GM15510 (cell line): ENCODE data around the gene SLC6A7.

Experiments used
- POLR2A ChIP-seq: IDR thresholded peaks from 3 replicates; pipeline ENCODE4 v1.6.1; 2011; ENCODE audit warnings: borderline replicate concordance; ENCODE audit not compliant: insufficient read length; ENCODE audit errors: extremely low read depth

Gene SLC6A7

GRCh38 chr5:150189728-150190502, at the start of gene SLC6A7:
Gene SLC6A7, plus strand, starts transcription at chr5:150190062. Its CDS starts 266 bp downstream, at chr5:150190328.
- no peak for TF ChIP-seq POLR2A

- TF ChIP-seq POLR2A, result no peak
Measured at GRCh38 chr5:150140830-150141229, 49.0 kb upstream of the SLC6A7 start.

GRCh38 chr5:150141544-150142184, 48.2 kb upstream of the SLC6A7 start:
- no peak for TF ChIP-seq POLR2A

GRCh38 chr5:150142185-150142958, 47.5 kb upstream of the SLC6A7 start:
- no peak for TF ChIP-seq POLR2A

- no peak for TF ChIP-seq POLR2A
Measured at GRCh38 chr5:150142959-150143349, 46.9 kb upstream of the SLC6A7 start.

- no peak for TF ChIP-seq POLR2A
Measured at GRCh38 chr5:150143350-150144245, 46.3 kb upstream of the SLC6A7 start.

- TF ChIP-seq POLR2A, result no peak
Measured at GRCh38 chr5:150144246-150144801, 45.5 kb upstream of the SLC6A7 start.

- no peak for TF ChIP-seq POLR2A
Measured at GRCh38 chr5:150144879-150145278, 45.0 kb upstream of the SLC6A7 start.

GRCh38 chr5:150146235-150146634, 43.6 kb upstream of the SLC6A7 start:
- TF ChIP-seq POLR2A, result no peak

GRCh38 chr5:150146862-150147601, 42.8 kb upstream of the SLC6A7 start:
- no peak for TF ChIP-seq POLR2A

GRCh38 chr5:150147670-150148069, 42.2 kb upstream of the SLC6A7 start:
- no peak for TF ChIP-seq POLR2A

- no peak for TF ChIP-seq POLR2A
Measured at GRCh38 chr5:150148117-150148927, 41.5 kb upstream of the SLC6A7 start.

- TF ChIP-seq POLR2A, result no peak
Measured at GRCh38 chr5:150149618-150150017, 40.2 kb upstream of the SLC6A7 start.
